Kidney epithelial cell (primary cell): ENCODE data around the gene ENPP5. TPM values are rescaled to one million over a fixed set of nuclear protein-coding genes. Genes with fewer than 3 reads are reported as not detected.
A peak's percentile ranks its signal among the peaks of the same experiment; 100 is the strongest.

Experiments used
- DNase-seq: peaks from one replicate; pipeline ENCODE4 v3.0.0-alpha.2; 2010; ENCODE audit warnings: low read depth
- H3K27me3 ChIP-seq: 2 replicates; pipeline ENCODE4 v1.6.0; 2011; ENCODE audit warnings: low read length; ENCODE audit not compliant: control insufficient read depth, insufficient read depth
- H3K36me3 ChIP-seq: 2 replicates; pipeline ENCODE4 v1.5.1; 2011; ENCODE audit warnings: low read length; ENCODE audit not compliant: control insufficient read depth, insufficient read depth
- H3K4me3 ChIP-seq: 2 replicates; pipeline ENCODE4 v1.5.1; 2011; ENCODE audit warnings: low read depth, mild to moderate bottlenecking, control low read depth, low read length
- total RNA-seq: library from RNA; depleted of rRNA; stranded (reverse); fragments of >200 nt; gene quantifications from 2 replicates; pipeline ENCODE4 v1.2.3, GENCODE V29; 2015
- TF ChIP-seq, protein P1 (sequence below): IDR thresholded peaks from 2 replicates; pipeline ENCODE4 v1.5.1; 2011; ENCODE audit warnings: mild to moderate bottlenecking, moderate library complexity, low read length, control low read depth, inconsistent platforms; ENCODE audit not compliant: insufficient read depth, poor library complexity, severe bottlenecking

The ENPP5 gene
- total RNA-seq, 1 donor from 2014 or later: 6.6 TPM

DNA sequence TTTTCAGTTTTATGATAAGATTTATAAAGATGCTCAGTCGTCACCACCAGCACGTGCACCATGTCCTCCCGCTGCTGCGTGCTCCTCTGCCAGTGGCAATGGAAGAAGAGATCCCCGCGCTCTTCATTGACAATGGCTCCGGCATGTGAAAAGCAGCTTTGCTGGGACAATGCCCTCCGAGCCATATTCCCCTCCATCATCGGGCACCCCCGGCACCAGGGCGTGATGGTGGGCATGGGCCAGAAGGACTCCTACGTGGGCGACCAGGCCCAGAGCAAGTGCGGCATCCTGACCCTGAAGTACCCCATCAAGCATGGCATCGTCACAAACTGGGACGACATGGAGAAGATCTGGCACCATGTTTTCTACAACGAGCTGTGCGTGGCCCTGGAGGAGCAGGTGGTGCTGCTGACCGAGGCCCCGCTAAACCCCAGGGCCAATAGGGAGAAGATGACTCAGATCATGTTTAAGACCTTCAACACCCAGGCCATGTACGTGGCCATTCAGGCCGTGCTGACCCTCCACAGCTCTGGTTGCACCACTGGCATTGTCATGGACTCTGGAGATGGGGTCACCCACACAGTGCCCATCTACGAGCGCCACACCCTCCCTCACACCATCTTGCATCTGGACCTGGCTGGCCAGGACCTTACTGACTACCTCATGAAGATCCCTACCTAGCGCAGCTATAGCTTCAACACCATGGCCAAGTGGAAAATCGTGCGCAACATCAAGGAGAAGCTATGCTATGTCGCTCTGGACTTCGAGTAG, 34.3 kb upstream of the ENPP5 start:
- H3K36me3 ChIP-seq: no peaks in the 10 kb centered on the region
- no peak for DNase-seq
- no peaks in the 10 kb centered on the region for H3K27me3 ChIP-seq
- H3K4me3 ChIP-seq: no peak overlapping the region
- TF ChIP-seq, protein P1, sequence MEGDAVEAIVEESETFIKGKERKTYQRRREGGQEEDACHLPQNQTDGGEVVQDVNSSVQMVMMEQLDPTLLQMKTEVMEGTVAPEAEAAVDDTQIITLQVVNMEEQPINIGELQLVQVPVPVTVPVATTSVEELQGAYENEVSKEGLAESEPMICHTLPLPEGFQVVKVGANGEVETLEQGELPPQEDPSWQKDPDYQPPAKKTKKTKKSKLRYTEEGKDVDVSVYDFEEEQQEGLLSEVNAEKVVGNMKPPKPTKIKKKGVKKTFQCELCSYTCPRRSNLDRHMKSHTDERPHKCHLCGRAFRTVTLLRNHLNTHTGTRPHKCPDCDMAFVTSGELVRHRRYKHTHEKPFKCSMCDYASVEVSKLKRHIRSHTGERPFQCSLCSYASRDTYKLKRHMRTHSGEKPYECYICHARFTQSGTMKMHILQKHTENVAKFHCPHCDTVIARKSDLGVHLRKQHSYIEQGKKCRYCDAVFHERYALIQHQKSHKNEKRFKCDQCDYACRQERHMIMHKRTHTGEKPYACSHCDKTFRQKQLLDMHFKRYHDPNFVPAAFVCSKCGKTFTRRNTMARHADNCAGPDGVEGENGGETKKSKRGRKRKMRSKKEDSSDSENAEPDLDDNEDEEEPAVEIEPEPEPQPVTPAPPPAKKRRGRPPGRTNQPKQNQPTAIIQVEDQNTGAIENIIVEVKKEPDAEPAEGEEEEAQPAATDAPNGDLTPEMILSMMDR: no peak

GRCh38 chr6:46203391-46204177, 32.8 kb upstream of the ENPP5 start:
- H3K4me3 ChIP-seq: no peak overlapping the region
- TF ChIP-seq, protein P1: no peak
- H3K36me3 ChIP-seq: no peaks in the 10 kb centered on the region
- no peak for DNase-seq
- H3K27me3 ChIP-seq: no peaks in the 10 kb centered on the region

DNA sequence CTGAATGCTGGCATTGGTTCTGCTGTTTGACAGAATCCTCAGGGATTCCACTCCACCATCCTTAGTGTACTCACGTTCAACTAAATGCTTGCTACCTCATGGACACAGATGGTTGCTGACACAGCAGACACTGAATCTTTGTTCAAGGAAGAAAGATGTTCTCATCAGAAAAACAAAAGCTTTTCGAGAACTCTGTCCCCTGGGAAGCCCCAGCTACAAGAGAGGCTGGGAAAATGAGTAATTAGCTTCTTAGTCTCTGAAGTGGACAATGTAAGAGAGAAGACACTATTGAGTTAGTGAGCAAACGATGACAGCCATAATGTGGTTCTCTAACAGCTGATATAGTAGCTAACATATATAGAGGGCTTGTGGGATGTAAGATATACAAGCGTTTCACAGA, 30.9 kb upstream of the ENPP5 start:
- no peak for DNase-seq
- no peaks in the 10 kb centered on the region for H3K27me3 ChIP-seq
- H3K4me3 ChIP-seq: no peak overlapping the region
- H3K36me3 ChIP-seq: no peaks in the 10 kb centered on the region
- TF ChIP-seq, protein P1: no peak

DNA sequence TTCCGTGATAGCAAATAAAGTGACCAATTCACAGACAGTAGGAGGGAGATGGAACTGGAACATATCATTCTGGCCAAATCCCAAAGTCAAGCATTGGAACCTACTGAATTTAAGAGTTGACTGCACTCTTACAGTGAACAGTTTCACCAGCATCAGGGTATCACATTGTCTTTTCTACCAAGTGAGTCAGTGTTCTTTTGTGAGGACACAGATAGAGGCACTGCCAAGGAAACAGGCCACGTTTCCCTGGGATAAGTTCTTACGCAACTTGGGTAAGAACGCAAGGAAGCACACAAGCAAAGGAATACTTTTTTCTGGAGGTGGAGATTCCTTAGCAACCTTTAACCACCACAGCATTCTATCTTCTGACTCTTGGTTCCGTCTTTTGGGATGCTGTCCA, 28.6 kb upstream of the ENPP5 start:
- TF ChIP-seq, protein P1: no peak
- Histone ChIP-seq H3K27me3 (no peaks in the 10 kb centered on the region), H3K36me3 (no peaks in the 10 kb centered on the region), H3K4me3 (no peak overlapping the region)
- DNase-seq: no peak

GRCh38 chr6:46191961-46192360, 21.2 kb upstream of the ENPP5 start:
- H3K27me3 ChIP-seq: no peaks in the 10 kb centered on the region
- H3K36me3 ChIP-seq: no peaks in the 10 kb centered on the region
- TF ChIP-seq, protein P1: no peak
- no peak overlapping the region for H3K4me3 ChIP-seq
- DNase-seq: peak; percentile 56
